ENCODE results near the gene CHST4. TPM values are rescaled to one million over a fixed set of nuclear protein-coding genes. Genes with fewer than 3 reads are reported as not detected.

The CHST4 gene
- total RNA-seq, 1 experiment from 2014 or later, result 72.9 TPM

DNA sequence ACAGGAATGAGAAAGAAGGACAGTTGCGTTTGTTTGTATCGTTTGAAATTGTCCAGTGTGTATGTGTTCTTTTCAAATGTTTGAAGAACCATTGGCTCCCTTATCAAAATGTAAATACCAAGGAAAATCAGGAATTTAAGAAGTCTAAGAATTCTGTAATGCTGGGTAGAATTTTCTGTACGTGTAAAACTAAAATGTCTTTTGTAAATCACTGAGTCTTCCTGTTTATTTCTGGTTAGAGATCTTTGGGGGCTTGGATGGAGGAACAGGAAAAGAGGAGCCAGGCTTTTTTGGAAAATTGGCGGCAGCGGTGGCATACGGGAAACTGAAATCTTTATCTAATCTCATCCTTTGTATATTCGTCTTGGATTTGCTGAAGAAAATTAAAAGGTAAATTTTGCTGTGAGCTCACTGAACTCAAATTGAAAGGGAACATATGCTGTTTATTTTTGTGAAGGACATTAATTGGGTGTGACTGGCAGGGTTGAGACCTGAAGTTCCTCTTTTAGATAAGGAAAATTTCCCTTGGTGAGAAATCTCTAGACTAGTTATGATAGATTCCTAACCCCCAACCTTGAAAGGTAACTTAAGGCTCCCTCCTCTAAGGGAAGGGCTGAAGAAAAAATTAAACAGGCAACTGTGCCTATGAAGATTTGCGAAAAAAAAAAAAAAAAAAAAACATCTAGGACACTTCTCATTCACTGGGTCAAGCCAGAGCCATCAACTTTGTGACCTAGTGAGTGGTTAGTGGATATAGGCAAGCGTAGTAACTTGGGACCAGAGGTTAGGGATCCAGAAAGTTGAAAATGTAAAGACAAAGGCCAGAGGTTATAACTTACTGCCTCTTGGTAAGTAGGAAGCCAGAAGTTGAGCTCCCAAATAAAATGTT, 39.8 kb downstream of the CHST4 start:
- peak overlapping the region; percentile 74 for H3K4me3 Mint-ChIP-seq (ENCODE audit: low read depth, unreplicated experiment)
- CTCF ChIA-PET, result interaction anchor here (0.7 to 2.6 kb wide), 8 partner anchors 8 to 86 kb away, joined by 3 to 144 read pairs (median 6); no protein-coding TSS in a partner anchor
- peaks cover 17% of the 10 kb centered on the region for H3K36me3 Mint-ChIP-seq (ENCODE audit: insufficient read depth, unreplicated experiment)
- no peak for DNase-seq
- H3K27ac Mint-ChIP-seq (ENCODE audit: unreplicated experiment), result peak overlapping the region; percentile 92
- TF ChIP-seq, protein P1, sequence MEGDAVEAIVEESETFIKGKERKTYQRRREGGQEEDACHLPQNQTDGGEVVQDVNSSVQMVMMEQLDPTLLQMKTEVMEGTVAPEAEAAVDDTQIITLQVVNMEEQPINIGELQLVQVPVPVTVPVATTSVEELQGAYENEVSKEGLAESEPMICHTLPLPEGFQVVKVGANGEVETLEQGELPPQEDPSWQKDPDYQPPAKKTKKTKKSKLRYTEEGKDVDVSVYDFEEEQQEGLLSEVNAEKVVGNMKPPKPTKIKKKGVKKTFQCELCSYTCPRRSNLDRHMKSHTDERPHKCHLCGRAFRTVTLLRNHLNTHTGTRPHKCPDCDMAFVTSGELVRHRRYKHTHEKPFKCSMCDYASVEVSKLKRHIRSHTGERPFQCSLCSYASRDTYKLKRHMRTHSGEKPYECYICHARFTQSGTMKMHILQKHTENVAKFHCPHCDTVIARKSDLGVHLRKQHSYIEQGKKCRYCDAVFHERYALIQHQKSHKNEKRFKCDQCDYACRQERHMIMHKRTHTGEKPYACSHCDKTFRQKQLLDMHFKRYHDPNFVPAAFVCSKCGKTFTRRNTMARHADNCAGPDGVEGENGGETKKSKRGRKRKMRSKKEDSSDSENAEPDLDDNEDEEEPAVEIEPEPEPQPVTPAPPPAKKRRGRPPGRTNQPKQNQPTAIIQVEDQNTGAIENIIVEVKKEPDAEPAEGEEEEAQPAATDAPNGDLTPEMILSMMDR (IDR thresholded peaks at IDR 0.05; ENCODE audit: unreplicated experiment), result no peak
- peaks cover 13% of the 10 kb centered on the region for H3K4me1 Mint-ChIP-seq (ENCODE audit: low read depth, unreplicated experiment)
- BruUV-seq (replicated peaks), result no TSS peak
- peaks cover 4% of the 10 kb centered on the region for H3K9me3 Mint-ChIP-seq (ENCODE audit: low read depth, unreplicated experiment)
- intact Hi-C loops (cut with micrococcal nuclease; ENCODE audit: unreplicated experiment), result loop anchor here (1.0 to 10.0 kb wide), 3 partner anchors 45 to 179 kb away; no protein-coding TSS in a partner anchor
- no peaks in the 10 kb centered on the region for H3K27me3 Mint-ChIP-seq (ENCODE audit: unreplicated experiment)

DNA sequence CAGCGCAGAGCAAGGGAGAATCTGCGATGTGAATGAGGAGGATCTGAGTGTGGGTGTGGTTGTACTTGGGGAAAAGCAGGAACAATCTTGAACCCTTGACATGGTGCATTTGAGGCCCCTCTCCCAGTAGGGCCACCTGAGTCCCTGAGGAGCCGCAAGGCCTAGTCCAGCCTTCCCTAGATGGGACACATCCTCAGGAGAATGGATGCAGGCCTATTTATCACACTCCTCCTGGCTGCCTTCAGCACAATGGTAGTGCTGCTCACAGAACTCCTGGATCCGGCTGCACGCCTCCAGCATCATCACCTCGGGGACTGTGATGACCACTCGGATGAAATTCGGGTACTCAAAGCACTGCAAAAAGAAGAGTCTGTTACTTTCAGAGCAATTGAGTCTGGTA, 41.7 kb downstream of the CHST4 start:
- no peak overlapping the region for H3K4me3 Mint-ChIP-seq (ENCODE audit: low read depth, unreplicated experiment)
- TF ChIP-seq, protein P1 (IDR thresholded peaks at IDR 0.05; ENCODE audit: unreplicated experiment), result no peak
- H3K36me3 Mint-ChIP-seq (ENCODE audit: insufficient read depth, unreplicated experiment), result peaks cover 17% of the 10 kb centered on the region
- no TSS peak for BruUV-seq (replicated peaks)
- CTCF ChIA-PET, result interaction anchor here (0.6 kb wide), 1 partner anchor 42 kb away, joined by 3 read pairs; no protein-coding TSS in a partner anchor
- H3K9me3 Mint-ChIP-seq (ENCODE audit: low read depth, unreplicated experiment), result no peaks in the 10 kb centered on the region
- H3K27ac Mint-ChIP-seq (ENCODE audit: unreplicated experiment), result no peak overlapping the region
- no peak for DNase-seq
- intact Hi-C loops (cut with micrococcal nuclease; ENCODE audit: unreplicated experiment), result loop anchor here (10.0 kb wide), 1 partner anchor 177 kb away; no protein-coding TSS in a partner anchor
- no peaks in the 10 kb centered on the region for H3K27me3 Mint-ChIP-seq (ENCODE audit: unreplicated experiment)
- H3K4me1 Mint-ChIP-seq (ENCODE audit: low read depth, unreplicated experiment), result peaks cover 23% of the 10 kb centered on the region

DNA sequence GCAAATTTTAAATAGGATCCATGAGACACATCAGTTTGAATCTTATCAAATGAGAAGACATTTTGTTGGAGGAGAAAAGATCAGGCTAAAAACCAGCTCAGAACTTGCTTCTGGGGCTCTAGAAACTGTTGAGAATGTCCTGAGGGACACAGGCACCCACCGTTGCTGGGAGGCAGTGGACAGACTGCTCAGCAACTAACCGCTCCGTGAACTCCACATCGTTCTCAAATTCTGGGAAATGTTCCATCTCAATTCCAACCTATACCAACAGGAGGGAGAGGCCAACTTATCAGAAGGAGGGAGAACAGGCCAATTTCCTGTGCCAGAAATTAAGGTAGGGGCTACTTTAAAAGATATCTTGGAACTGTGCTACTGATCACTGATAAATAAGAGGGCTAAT, 42.3 kb downstream of the CHST4 start:
- Mint-ChIP-seq H3K9me3 (ENCODE audit: low read depth, unreplicated experiment) (no peaks in the 10 kb centered on the region), H3K4me3 (ENCODE audit: low read depth, unreplicated experiment) (no peak overlapping the region), H3K27me3 (ENCODE audit: unreplicated experiment) (no peaks in the 10 kb centered on the region), H3K27ac (ENCODE audit: unreplicated experiment) (no peak overlapping the region), H3K36me3 (ENCODE audit: insufficient read depth, unreplicated experiment) (peaks cover 17% of the 10 kb centered on the region), H3K4me1 (ENCODE audit: low read depth, unreplicated experiment) (peaks cover 29% of the 10 kb centered on the region)
- CTCF ChIA-PET, result interaction anchor here (0.6 kb wide), 1 partner anchor 595 kb away, joined by 4 read pairs; no protein-coding TSS in a partner anchor
- no TSS peak for BruUV-seq (replicated peaks)
- TF ChIP-seq, protein P1 (IDR thresholded peaks at IDR 0.05; ENCODE audit: unreplicated experiment), result no peak
- intact Hi-C loops (cut with micrococcal nuclease; ENCODE audit: unreplicated experiment), result loop anchor here (10.0 kb wide), 1 partner anchor 176 kb away; no protein-coding TSS in a partner anchor
- DNase-seq, result no peak

DNA sequence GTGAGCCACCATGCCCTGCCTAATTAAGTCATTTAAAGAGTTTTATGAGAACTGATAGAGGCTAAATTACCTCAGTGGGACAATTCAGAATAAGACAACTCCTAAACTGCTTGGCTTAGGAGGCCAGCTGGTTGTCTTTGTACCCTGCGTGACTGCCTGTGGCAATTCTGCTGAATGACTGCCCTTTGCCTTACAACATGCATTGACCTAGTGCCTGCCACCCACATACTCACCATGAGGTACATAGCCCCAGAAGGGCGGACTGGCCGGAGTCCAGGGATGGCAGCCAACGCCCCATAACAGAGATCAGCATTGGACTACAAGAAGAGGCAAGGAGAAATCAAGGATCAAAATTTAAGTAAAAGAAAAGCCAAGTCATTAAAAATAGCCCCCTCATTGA, 43.4 kb downstream of the CHST4 start:
- intact Hi-C loops (cut with micrococcal nuclease; ENCODE audit: unreplicated experiment), result loop anchor here (10.0 kb wide), 1 partner anchor 175 kb away; no protein-coding TSS in a partner anchor
- peaks cover 13% of the 10 kb centered on the region for H3K36me3 Mint-ChIP-seq (ENCODE audit: insufficient read depth, unreplicated experiment)
- H3K4me3 Mint-ChIP-seq (ENCODE audit: low read depth, unreplicated experiment), result no peak overlapping the region
- BruUV-seq (replicated peaks), result no TSS peak
- CTCF ChIA-PET, result no interaction called here
- TF ChIP-seq, protein P1 (IDR thresholded peaks at IDR 0.05; ENCODE audit: unreplicated experiment), result no peak
- no peak overlapping the region for H3K27ac Mint-ChIP-seq (ENCODE audit: unreplicated experiment)
- H3K4me1 Mint-ChIP-seq (ENCODE audit: low read depth, unreplicated experiment), result peaks cover 31% of the 10 kb centered on the region
- no peak for DNase-seq
- H3K27me3 Mint-ChIP-seq (ENCODE audit: unreplicated experiment), result no peaks in the 10 kb centered on the region
- no peaks in the 10 kb centered on the region for H3K9me3 Mint-ChIP-seq (ENCODE audit: low read depth, unreplicated experiment)

All from Calu3 (cell line).